Mucosa of stomach (tissue), 1 donor: Measurements from ENCODE around the gene BAIAP2L1.

Experiments used
- H3K27me3 ChIP-seq: one replicate; pipeline ENCODE4 v1.7.0; 2013; ENCODE audit warnings: mild to moderate bottlenecking, low read length; ENCODE audit not compliant: control insufficient read depth, insufficient read depth
- H3K36me3 ChIP-seq: one replicate; pipeline ENCODE4 v1.7.0; 2013; ENCODE audit warnings: low read length; ENCODE audit not compliant: control insufficient read depth, insufficient read depth
- H3K4me1 ChIP-seq: one replicate; pipeline ENCODE4 v1.7.0; 2013; ENCODE audit warnings: mild to moderate bottlenecking, low read length; ENCODE audit not compliant: control insufficient read depth, insufficient read depth
- H3K4me3 ChIP-seq: one replicate; pipeline ENCODE4 v1.7.0; 2013; ENCODE audit warnings: low read length
- H3K9ac ChIP-seq: one replicate; pipeline ENCODE4 v1.7.0; 2013; ENCODE audit warnings: mild to moderate bottlenecking, low read length, moderate library complexity
- H3K9me3 ChIP-seq: one replicate; pipeline ENCODE4 v1.7.0; 2013; ENCODE audit warnings: mild to moderate bottlenecking, low read length, moderate library complexity; ENCODE audit not compliant: control insufficient read depth
- donor health status: Pancreatic carcinoma.

Gene BAIAP2L1

DNA sequence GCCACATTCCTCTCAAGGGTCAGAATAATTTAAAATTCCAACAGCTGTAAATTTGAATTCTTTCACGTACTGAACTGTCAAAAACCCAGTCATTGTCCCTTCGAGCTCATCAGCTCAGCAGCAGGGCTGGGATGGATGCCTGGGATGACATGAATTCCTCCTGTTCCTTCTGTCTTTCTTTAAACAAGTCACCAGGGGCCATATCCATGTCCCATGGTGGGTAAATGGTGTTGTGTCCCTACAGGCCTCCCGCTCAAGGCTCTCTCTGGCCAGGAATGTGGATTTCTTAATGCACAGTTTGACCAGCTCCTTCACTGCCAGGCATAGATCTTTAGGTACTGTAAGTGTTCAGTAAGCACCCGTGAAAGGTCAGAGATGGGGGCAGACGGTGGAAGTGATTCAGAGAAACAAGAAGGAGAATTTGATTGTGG is 135.0 kb downstream of the BAIAP2L1 start:
- no peaks in the 10 kb centered on the region for H3K9me3 ChIP-seq
- H3K4me1 ChIP-seq = no peaks in the 10 kb centered on the region
- no peaks in the 10 kb centered on the region for H3K36me3 ChIP-seq
- no peaks in the 10 kb centered on the region for H3K27me3 ChIP-seq
- no peak overlapping the region for H3K9ac ChIP-seq
- no peak overlapping the region for H3K4me3 ChIP-seq

- H3K36me3 ChIP-seq = no peaks in the 10 kb centered on the region
- no peak overlapping the region for H3K4me3 ChIP-seq
- no peaks in the 10 kb centered on the region for H3K27me3 ChIP-seq
- H3K4me1 ChIP-seq = peaks cover 12% of the 10 kb centered on the region
- no peak overlapping the region for H3K9ac ChIP-seq
- no peaks in the 10 kb centered on the region for H3K9me3 ChIP-seq
Observed at GRCh38 chr7:98257701-98258100, 143.2 kb downstream of the BAIAP2L1 start.

DNA sequence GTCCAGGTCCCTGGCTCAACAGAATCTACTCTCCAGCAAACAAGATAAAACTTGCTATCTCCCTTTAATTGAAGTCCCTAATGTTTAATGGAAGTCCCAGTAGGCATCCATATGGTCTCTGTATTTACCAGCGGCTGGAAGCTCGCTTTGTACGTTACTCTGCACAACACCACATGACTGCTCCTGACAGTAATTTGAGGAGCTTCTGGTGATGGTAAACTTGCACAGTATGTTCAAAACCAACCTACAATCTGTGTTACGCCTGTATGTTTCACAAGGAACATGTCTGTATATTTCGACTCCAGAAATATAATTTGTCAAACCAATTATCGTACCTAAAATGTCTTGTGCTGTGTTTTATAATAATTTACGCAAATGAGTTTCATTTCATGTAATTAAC is 144.5 kb downstream of the BAIAP2L1 start:
- Histone ChIP-seq H3K9me3 (no peaks in the 10 kb centered on the region), H3K4me1 (peaks cover 15% of the 10 kb centered on the region), H3K9ac (no peak overlapping the region), H3K4me3 (no peak overlapping the region), H3K27me3 (no peaks in the 10 kb centered on the region), H3K36me3 (no peaks in the 10 kb centered on the region)

GRCh38 chr7:98254951-98255610 is 145.8 kb downstream of the BAIAP2L1 start:
- H3K27me3 ChIP-seq = no peaks in the 10 kb centered on the region
- H3K36me3 ChIP-seq = no peaks in the 10 kb centered on the region
- H3K4me3 ChIP-seq = no peak overlapping the region
- H3K9ac ChIP-seq = no peak overlapping the region
- no peaks in the 10 kb centered on the region for H3K9me3 ChIP-seq
- peaks cover 29% of the 10 kb centered on the region for H3K4me1 ChIP-seq

DNA sequence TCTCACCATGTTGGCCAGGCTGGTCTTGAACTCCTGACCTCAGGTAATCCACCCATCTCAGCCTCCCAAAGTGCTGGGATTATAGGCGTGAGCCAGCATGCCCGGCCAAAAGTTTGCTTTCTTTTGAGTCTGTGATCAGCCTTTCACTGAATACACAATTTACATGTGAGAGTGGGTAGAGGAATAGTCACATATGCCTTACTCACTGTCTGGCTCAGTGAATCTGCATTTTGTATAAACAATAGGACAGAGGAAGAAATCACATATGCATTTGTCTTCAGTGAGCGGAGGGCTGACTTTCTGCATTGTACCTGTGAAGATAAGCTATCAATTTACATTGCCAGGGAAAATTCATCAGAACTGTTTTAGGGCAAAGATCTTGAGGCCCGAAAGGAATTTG is 146.4 kb downstream of the BAIAP2L1 start:
- Histone ChIP-seq H3K9ac (no peak overlapping the region), H3K36me3 (no peaks in the 10 kb centered on the region), H3K27me3 (no peaks in the 10 kb centered on the region), H3K4me1 (peaks cover 30% of the 10 kb centered on the region), H3K4me3 (no peak overlapping the region), H3K9me3 (no peaks in the 10 kb centered on the region)

DNA sequence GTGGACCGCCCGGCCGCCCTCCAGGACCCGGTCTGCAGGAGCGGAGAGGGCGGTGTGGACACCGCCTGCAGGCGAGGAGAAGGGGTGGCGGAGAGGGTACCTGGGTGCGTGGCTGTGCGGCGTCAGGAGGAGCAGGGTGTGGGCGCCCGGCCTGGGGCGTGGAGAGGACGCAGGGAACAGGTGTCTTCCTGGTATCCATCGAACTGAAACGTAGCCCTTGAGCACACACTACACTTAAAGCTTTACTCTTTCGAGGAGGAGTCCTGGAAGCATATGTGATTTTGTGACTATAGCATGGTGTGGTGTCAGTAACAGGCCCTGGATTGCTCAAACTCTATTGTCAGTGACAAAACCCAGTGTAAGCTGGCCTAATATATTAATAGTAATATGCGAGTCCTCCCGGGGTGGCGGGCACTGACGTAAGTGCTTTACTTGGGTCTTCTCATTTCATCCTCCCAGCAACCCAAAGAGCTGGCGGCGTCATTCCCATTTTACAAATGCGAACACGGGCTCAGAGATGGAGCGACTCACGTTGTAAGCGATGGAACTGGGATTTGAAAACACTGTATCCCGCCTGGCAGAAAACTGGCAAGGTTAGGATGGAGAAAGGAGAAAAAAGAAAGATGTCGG is 148.3 kb downstream of the BAIAP2L1 start:
- H3K4me1 ChIP-seq = peaks cover 38% of the 10 kb centered on the region
- H3K27me3 ChIP-seq = no peaks in the 10 kb centered on the region
- peak overlapping the region; percentile 67 for H3K4me3 ChIP-seq
- no peaks in the 10 kb centered on the region for H3K9me3 ChIP-seq
- H3K9ac ChIP-seq = peak overlapping the region; percentile 68
- H3K36me3 ChIP-seq = no peaks in the 10 kb centered on the region

GRCh38 chr7:98251601-98252424 is 149.1 kb downstream of the BAIAP2L1 start, which contains the start of gene TECPR1:
Gene TECPR1 (minus strand): TSS chr7:98252232. CDS start chr7:98246146, 6,086 bp downstream.
- Histone ChIP-seq H3K4me3 (peak within 1 kb of the TSS; percentile 67), H3K9me3 (no peaks in the 10 kb centered on the region), H3K9ac (peak within 1 kb of the TSS; percentile 68), H3K36me3 (no peaks in the 10 kb centered on the region), H3K27me3 (no peaks in the 10 kb centered on the region), H3K4me1 (peaks cover 38% of the 10 kb centered on the region)

- Histone ChIP-seq H3K27me3 (no peaks in the 10 kb centered on the region), H3K36me3 (no peaks in the 10 kb centered on the region), H3K9me3 (no peaks in the 10 kb centered on the region), H3K4me1 (peaks cover 38% of the 10 kb centered on the region), H3K4me3 (peak overlapping the region; percentile 67), H3K9ac (peak overlapping the region; percentile 68)
Observed at GRCh38 chr7:98251231-98251600, 149.7 kb downstream of the BAIAP2L1 start.

DNA sequence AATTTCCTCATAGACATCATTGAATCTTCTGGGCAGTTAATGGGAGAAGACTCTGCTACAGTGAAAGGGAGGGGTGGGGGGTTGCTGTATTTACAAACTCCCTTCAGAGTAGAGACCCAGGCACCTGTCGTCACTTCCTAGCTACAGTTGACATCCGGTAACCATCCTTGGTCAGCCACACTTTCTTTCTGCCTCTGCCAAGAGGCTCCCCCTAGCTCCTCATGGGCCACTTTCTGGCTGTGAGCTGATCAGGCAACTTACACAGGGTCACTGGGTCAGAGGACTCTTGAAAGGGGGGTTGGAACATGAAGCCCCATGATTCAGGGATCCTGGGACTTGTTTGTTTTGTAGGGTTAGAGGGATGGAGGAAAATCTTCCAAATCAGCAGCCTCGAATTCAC is 150.1 kb downstream of the BAIAP2L1 start:
- H3K4me3 ChIP-seq = peak overlapping the region; percentile 67
- no peaks in the 10 kb centered on the region for H3K27me3 ChIP-seq
- H3K36me3 ChIP-seq = peaks cover 1% of the 10 kb centered on the region
- H3K9me3 ChIP-seq = no peaks in the 10 kb centered on the region
- peak overlapping the region; percentile 68 for H3K9ac ChIP-seq
- H3K4me1 ChIP-seq = peaks cover 38% of the 10 kb centered on the region

DNA sequence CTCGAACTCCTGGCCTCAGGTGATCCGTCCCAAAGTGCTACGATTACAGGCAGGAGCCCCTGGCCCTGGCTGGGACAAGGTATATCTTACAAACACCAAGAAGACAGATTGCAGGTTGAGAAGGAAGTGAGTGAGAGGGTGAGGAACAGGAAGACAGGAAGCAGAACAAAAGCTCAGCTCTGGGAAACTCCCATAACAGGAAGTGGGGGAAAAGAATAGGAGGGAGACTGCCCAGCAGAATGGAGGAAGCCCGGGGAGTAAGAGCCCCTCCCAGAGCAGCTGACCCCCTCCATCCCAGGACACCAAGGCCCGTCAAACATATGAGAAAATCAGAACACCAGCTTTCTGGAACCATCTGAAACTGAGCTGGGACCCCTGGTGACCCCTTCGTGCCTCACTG is 151.8 kb downstream of the BAIAP2L1 start:
- H3K4me1 ChIP-seq = peaks cover 38% of the 10 kb centered on the region
- H3K27me3 ChIP-seq = no peaks in the 10 kb centered on the region
- H3K9me3 ChIP-seq = no peaks in the 10 kb centered on the region
- peaks cover 4% of the 10 kb centered on the region for H3K36me3 ChIP-seq
- H3K4me3 ChIP-seq = no peak overlapping the region
- H3K9ac ChIP-seq = no peak overlapping the region

- H3K4me1 ChIP-seq = peaks cover 31% of the 10 kb centered on the region
- no peak overlapping the region for H3K4me3 ChIP-seq
- no peak overlapping the region for H3K9ac ChIP-seq
- H3K36me3 ChIP-seq = peaks cover 4% of the 10 kb centered on the region
- H3K27me3 ChIP-seq = no peaks in the 10 kb centered on the region
- H3K9me3 ChIP-seq = no peaks in the 10 kb centered on the region
Observed at GRCh38 chr7:98248156-98248555, 152.7 kb downstream of the BAIAP2L1 start.

- H3K4me1 ChIP-seq = peaks cover 8% of the 10 kb centered on the region
- no peak overlapping the region for H3K9ac ChIP-seq
- H3K36me3 ChIP-seq = peaks cover 4% of the 10 kb centered on the region
- H3K4me3 ChIP-seq = no peak overlapping the region
- no peaks in the 10 kb centered on the region for H3K27me3 ChIP-seq
- H3K9me3 ChIP-seq = no peaks in the 10 kb centered on the region
Observed at GRCh38 chr7:98244871-98245270, 156.0 kb downstream of the BAIAP2L1 start.
